Prostate gland (tissue), 2 donors: ENCODE results near the gene SEMA6B.

Source experiments
- POLR2AphosphoS5 ChIP-seq: sonication (generic); formaldehyde crosslinking; IDR thresholded peaks from one replicate; pipeline ENCODE4 v1.6.1; 2017; ENCODE audit warnings: antibody characterized with exemption
- TF ChIP-seq, protein P1 (sequence below), 4 experiments: fragments of 200-600 bp in 2 of 4; fragments of 450-650 bp in 2 of 4; sonication (generic) in 2 of 4; IDR thresholded peaks; 1 replicate in 3 of 4; 2 replicates in 1 of 4; pipeline ENCODE4 v1.5.1; 2016 to 2019; ENCODE audit warnings: antibody characterized with exemption in 4 of 4, mild to moderate bottlenecking in 2 of 4, moderate library complexity in 2 of 4

DNA sequence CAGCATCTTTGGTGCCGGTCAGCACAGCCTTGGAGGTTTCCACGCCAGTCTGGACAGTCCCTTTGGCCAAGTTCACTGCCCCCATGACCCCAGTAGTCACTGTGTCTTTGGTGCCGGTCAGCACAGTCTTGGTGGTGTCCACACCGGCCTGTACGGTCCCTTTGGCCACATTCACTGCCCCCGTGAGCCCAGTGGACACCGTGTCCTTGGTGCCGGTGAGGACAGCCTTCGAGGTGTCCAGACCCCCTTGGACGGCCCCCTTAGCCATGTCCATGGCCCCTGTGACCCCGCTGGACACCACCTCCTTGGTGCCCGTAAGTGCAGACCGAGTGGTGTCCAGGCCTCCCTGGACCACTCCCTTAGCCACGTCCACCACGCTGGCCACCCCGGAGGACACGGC is 46.2 kb downstream of the SEMA6B start:
- TF ChIP-seq POLR2AphosphoS5 = no peak
- TF ChIP-seq, protein P1, sequence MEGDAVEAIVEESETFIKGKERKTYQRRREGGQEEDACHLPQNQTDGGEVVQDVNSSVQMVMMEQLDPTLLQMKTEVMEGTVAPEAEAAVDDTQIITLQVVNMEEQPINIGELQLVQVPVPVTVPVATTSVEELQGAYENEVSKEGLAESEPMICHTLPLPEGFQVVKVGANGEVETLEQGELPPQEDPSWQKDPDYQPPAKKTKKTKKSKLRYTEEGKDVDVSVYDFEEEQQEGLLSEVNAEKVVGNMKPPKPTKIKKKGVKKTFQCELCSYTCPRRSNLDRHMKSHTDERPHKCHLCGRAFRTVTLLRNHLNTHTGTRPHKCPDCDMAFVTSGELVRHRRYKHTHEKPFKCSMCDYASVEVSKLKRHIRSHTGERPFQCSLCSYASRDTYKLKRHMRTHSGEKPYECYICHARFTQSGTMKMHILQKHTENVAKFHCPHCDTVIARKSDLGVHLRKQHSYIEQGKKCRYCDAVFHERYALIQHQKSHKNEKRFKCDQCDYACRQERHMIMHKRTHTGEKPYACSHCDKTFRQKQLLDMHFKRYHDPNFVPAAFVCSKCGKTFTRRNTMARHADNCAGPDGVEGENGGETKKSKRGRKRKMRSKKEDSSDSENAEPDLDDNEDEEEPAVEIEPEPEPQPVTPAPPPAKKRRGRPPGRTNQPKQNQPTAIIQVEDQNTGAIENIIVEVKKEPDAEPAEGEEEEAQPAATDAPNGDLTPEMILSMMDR (IDR thresholded peaks at IDR 0.05) = no peak
